ENCODE measurements around the gene VGF. TPM values are rescaled to one million over a fixed set of nuclear protein-coding genes. Genes with fewer than 3 reads are reported as not detected.

VGF gene
- total and polyA plus RNA-seq, 2 donors (not counting 3 experiments of a cell fraction or from before 2014, with no cell fraction given) = 0.03 TPM; not detected in 1

GRCh38 chr7:101166909-101167644, 1.7 kb upstream of the VGF start:
- ChIA-PET CTCF (interaction anchor here (0.7 kb wide), 1 partner anchor 35 kb away, joined by 3 read pairs; no protein-coding TSS in a partner anchor), POLR2A (no interaction called here)
- FAIRE-seq = no peak
- Histone ChIP-seq H3K79me2 (ENCODE audit: control insufficient read depth, insufficient read depth, low read length) (no peaks in the 10 kb centered on the region), H3K9me1 (replicated peaks; ENCODE audit: control insufficient read depth, extremely low read depth, insufficient read depth, low read length) (no peaks in the 10 kb centered on the region), H3K9me3 (replicated peaks; ENCODE audit: control insufficient read depth, insufficient read depth, low read length) (no peaks in the 10 kb centered on the region), H4K20me1 (replicated peaks; ENCODE audit: control insufficient read depth, extremely low read depth, insufficient read depth, low read length) (no peaks in the 10 kb centered on the region), H3K9ac (replicated peaks; ENCODE audit: extremely low read depth, insufficient read depth, low read length) (no peak overlapping the region), H3K4me3 (replicated peaks in 1 of 3; ENCODE audit: insufficient read depth in 1 of 3, low read depth in 1 of 3, low read length in 3 of 3) (no peak overlapping the region), H3K27me3 (ENCODE audit: control insufficient read depth in 2 of 2, insufficient read depth in 2 of 2, low read length in 2 of 2) (peaks cover 69 to 76% of the 10 kb centered on the region in 2 experiments), H3K4me2 (ENCODE audit: insufficient read depth, low read length) (no peak overlapping the region), H3K4me1 (ENCODE audit: control insufficient read depth, extremely low read depth, insufficient read depth, low read length) (peaks cover 16% of the 10 kb centered on the region), H3K27ac (ENCODE audit: insufficient read depth, low read depth, low read length) (no peak overlapping the region), H3K36me3 (ENCODE audit: control insufficient read depth in 2 of 2, extremely low read depth in 1 of 2, insufficient read depth in 2 of 2, low read length in 2 of 2) (no peaks in the 10 kb centered on the region), H2AFZ (ENCODE audit: low read depth, low read length) (no peak overlapping the region)
- no peak for DNase-seq (ENCODE audit: low read depth, low spot score)
- dilution Hi-C loops (cut with MboI; ENCODE audit: extremely low pct_ligation_motif_present, low sequenced_read_pairs) = no loop called here
- no TSS peak for BruUV-seq (replicated peaks)
- peak; percentile 48 for TF ChIP-seq EZH2 (IDR thresholded peaks at IDR 0.05; ENCODE audit: borderline replicate concordance, low read depth, low read length, severe bottlenecking)
- TF ChIP-seq POLR2A (IDR thresholded peaks at IDR 0.05; ENCODE audit: low read depth, low read length) = no peak
- intact Hi-C loops (cut with micrococcal nuclease) = loop anchor here (10.0 kb wide), 1 partner anchor 272 kb away; the partner anchor contains the start of gene ACHE

- Histone ChIP-seq H3K79me2 (ENCODE audit: control insufficient read depth, insufficient read depth, low read length) (no peaks in the 10 kb centered on the region), H4K20me1 (replicated peaks; ENCODE audit: control insufficient read depth, extremely low read depth, insufficient read depth, low read length) (no peaks in the 10 kb centered on the region), H3K4me2 (ENCODE audit: insufficient read depth, low read length) (no peak overlapping the region), H3K27ac (ENCODE audit: insufficient read depth, low read depth, low read length) (no peak overlapping the region), H3K4me1 (ENCODE audit: control insufficient read depth, extremely low read depth, insufficient read depth, low read length) (peaks cover 16% of the 10 kb centered on the region), H3K9ac (replicated peaks; ENCODE audit: extremely low read depth, insufficient read depth, low read length) (no peak overlapping the region), H3K27me3 (ENCODE audit: control insufficient read depth in 2 of 2, insufficient read depth in 2 of 2, low read length in 2 of 2) (peaks cover 64 to 71% of the 10 kb centered on the region in 2 experiments), H3K9me1 (replicated peaks; ENCODE audit: control insufficient read depth, extremely low read depth, insufficient read depth, low read length) (no peaks in the 10 kb centered on the region), H3K9me3 (replicated peaks; ENCODE audit: control insufficient read depth, insufficient read depth, low read length) (no peaks in the 10 kb centered on the region), H3K4me3 (replicated peaks in 1 of 3; ENCODE audit: insufficient read depth in 1 of 3, low read depth in 1 of 3, low read length in 3 of 3) (no peak overlapping the region), H2AFZ (ENCODE audit: low read depth, low read length) (no peak overlapping the region), H3K36me3 (ENCODE audit: control insufficient read depth in 2 of 2, extremely low read depth in 1 of 2, insufficient read depth in 2 of 2, low read length in 2 of 2) (no peaks in the 10 kb centered on the region)
- POLR2A ChIA-PET = interaction anchor here (0.5 kb wide), 1 partner anchor 37 kb away, joined by 9 read pairs; no protein-coding TSS in a partner anchor
- TF ChIP-seq POLR2AphosphoS5 (IDR thresholded peaks at IDR 0.05; ENCODE audit: insufficient read depth, low read depth, low read length) (no peak), EZH2 (IDR thresholded peaks at IDR 0.05; ENCODE audit: borderline replicate concordance, low read depth, low read length, severe bottlenecking) (no peak), GATA2 (IDR thresholded peaks at IDR 0.05; ENCODE audit: insufficient read depth, insufficient read length, low read depth, low read length) (no peak), POLR2A (IDR thresholded peaks at IDR 0.05; ENCODE audit: low read depth, low read length) (no peak), JUN (IDR thresholded peaks at IDR 0.05; ENCODE audit: borderline replicate concordance, insufficient read depth, insufficient read length, low read depth) (no peak), MYC (IDR thresholded peaks at IDR 0.05; ENCODE audit: low read depth, low read length) (no peak), FOS (IDR thresholded peaks at IDR 0.05; ENCODE audit: borderline replicate concordance, insufficient read depth, low read length) (no peak), CTCF (IDR thresholded peaks at IDR 0.05; ENCODE audit: extremely low read depth in 1 of 2, insufficient read depth in 1 of 2, low read depth in 1 of 2, low read length in 2 of 2) (no peak)
- TF ChIP-seq, protein P1, sequence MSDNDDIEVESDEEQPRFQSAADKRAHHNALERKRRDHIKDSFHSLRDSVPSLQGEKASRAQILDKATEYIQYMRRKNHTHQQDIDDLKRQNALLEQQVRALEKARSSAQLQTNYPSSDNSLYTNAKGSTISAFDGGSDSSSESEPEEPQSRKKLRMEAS (IDR thresholded peaks at IDR 0.05; ENCODE audit: insufficient read depth, insufficient read length) = no peak
- dilution Hi-C loops (cut with MboI; ENCODE audit: extremely low pct_ligation_motif_present, low sequenced_read_pairs) = no loop called here
- no peak for FAIRE-seq
- no peak for DNase-seq (ENCODE audit: low read depth, low spot score)
- BruUV-seq (replicated peaks) = no TSS peak
- intact Hi-C loops (cut with micrococcal nuclease) = loop anchor here (10.0 kb wide), 1 partner anchor 272 kb away; the partner anchor contains the start of gene ACHE
- CTCF ChIA-PET = interaction anchor here (0.7 to 1.7 kb wide), 2 partner anchors 35 to 124 kb away, joined by 3 to 5 read pairs; no protein-coding TSS in a partner anchor
These were observed 1.2 kb upstream of the VGF start for GRCh38 chr7:101166648-101166908.

Data from endothelial cell of umbilical vein (primary cell).